ENCODE measurements around the gene WDR20.
"Not testable (repeated sequence)": the region's sequence is repeated elsewhere in the genome, so short reads cannot be mapped to it uniquely, and the experiment has no call there.

WDR20 gene

DNA sequence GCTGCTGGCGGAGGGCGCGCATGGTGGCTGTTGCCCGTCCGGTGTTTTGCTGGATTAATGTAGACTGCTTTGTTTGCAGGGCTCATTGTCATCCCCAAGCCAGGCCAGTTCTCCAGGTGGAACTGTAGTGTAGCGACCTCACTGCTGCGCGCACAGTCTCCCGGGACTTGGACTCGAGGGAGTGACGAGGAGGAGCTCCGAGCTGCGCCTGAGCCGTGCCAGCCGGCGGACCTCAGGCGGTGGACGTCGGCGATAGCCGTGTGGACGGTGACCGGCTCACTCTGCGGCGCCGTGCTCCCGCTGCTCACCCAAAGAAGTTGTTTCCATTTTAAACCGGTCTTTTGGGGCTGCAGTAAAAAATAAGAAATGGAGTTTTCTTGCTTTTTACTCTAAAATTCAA, 83.1 kb downstream of the WDR20 start:
- DNase-seq, result no peak

- DNase-seq, result no peak
Observed at GRCh38 chr14:102223682-102224081, 84.0 kb downstream of the WDR20 start.

GRCh38 chr14:102225386-102225785, 85.7 kb downstream of the WDR20 start:
- no peak for DNase-seq

DNA sequence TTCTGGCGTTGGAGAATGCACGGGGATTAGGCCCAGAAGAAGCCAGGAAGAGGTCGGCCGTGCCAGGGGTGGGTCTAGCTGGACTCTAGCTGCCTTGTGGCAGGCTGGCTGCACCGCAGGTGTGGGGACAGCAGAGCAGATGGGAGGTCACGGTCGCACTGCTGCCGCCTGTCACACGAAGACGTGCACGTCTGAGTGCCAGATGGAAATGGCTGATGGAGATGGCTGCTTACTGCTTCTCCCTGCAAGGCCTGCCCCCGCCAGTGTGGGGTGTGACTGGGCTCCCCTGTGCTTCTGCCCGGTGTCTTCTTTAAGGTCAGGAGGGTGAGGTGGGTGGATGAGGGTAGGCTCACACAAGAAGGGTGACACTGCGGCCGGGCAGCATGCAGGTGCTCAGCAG, 86.2 kb downstream of the WDR20 start:
- DNase-seq, result no peak

GRCh38 chr14:102226356-102227125, 86.8 kb downstream of the WDR20 start:
- DNase-seq, result no peak

- no peak for DNase-seq
Observed at GRCh38 chr14:102227184-102227964, 87.7 kb downstream of the WDR20 start.

- no peak for DNase-seq
Observed at GRCh38 chr14:102229071-102229738, 89.5 kb downstream of the WDR20 start.

GRCh38 chr14:102229739-102230092, 90.0 kb downstream of the WDR20 start:
- no peak for DNase-seq

GRCh38 chr14:102230481-102231210, 90.9 kb downstream of the WDR20 start:
- no peak for DNase-seq

DNA sequence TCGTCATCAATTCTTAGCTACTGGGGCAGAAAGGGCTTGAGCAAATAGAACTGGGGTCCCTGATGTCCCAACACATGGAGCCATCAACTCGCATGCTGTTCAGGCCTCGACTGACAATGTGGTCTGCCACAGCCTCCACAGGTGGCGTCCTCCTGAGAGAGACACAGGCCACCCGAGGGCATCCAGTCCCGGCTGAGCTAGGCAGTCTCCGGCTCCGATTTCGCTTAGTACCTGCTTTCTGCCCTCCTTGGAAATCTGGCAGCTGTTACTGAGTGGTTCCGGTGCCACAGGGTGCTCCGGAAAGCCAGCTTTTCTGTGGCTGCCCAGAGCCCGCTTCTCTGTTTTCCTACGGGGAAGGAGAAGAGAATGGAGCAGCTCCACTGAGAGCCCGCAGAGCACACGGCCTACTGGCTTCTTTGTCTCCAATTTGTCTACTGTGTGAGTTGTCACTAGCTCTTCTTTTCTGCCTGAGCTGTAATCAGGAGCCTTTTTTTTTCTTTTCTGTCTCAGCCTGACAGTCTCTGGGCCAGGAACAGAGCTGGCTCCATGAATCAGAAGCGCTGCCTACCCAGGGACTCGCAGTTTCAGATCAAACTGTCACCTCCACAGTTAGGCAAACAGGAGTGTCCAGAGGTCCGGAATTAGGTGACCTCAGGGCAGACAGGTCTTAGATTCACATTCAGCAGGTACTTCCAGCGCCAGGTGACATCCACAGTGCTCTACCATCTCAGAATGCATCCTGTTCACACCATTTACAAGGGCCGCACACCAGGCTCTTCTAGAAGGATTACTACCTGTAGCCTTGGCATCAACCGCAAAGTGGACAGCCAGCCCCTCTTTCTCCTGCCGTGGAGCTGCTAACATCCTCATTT, 92.0 kb downstream of the WDR20 start:
- DNase-seq, result no peak

DNA sequence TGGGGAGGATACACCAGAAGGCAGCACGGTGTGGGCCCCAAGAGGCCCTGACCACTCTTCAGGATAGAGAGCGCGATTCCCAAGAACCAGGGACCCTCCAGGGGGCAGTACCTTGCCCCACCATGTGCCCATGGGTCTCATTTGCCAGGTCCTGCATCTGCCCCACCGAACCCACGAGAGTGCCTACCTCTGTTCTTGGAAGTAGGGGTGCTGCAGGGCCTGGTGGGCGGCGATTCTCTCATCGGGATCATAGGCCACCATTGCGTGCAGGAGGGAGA, 92.6 kb downstream of the WDR20 start:
- DNase-seq, result no peak

DNA sequence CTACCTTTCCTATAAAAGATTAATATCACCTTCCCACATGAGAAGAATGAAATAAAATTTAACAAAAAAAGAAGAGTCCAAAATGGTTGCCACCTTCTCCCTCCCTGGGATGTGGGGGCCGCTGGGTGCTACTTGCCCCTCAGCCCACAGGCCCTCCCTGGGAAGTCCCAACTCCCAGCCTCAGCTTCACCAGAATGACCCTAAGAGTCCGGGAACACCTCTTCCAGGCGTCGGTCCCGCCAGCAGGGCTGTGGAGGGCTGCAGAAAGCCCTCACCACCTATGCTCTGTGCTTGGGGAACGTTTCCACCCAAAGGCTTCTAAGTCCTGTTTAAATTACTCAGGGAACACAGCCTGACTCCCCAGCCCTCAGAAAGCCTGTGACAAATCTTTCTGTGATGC, 93.4 kb downstream of the WDR20 start:
- DNase-seq, result no peak

DNA sequence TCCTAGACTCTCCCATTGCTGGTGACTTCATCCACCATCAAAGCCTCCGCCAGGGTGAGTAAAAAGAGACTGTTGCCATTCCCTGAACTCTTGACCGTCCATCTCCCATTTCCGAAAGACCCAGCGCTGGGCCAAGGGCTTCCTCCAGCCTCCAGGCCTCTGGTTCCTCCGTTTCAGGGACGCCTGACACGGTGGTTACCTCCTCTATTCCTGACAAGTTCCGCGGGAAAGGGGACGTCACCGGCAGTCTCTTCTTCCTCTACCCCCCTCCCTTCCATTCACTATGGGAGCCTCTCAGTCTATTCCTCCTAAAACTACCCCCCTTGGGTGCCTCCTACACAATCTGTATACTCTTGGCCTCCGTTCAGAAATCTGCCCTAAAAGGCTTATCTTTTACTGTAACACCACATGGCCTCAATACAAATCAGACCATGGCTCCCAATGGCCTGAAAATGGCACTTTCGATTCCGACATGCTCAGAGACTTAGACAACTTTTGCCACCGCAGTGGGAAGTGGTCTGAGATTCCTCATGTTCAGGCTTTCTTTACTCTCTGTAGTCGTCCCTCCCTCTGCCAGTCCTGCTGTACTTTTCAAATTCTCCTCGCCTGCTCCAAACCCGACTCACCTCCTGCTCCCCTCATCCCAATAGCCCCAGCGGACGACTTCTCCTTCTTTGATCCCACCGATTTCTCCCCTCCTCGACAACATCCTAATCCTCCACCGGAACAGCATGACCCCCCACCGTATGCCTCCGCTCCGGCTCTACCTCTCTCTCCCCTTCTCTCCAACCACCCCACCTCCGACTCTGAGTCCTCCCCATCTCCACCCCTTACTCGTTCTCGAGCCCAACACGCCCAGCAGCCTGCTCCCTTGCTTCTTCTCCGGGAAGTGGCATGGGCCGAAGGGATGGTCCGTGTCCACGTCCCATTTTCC, 94.9 kb downstream of the WDR20 start:
- no peak for DNase-seq

DNA sequence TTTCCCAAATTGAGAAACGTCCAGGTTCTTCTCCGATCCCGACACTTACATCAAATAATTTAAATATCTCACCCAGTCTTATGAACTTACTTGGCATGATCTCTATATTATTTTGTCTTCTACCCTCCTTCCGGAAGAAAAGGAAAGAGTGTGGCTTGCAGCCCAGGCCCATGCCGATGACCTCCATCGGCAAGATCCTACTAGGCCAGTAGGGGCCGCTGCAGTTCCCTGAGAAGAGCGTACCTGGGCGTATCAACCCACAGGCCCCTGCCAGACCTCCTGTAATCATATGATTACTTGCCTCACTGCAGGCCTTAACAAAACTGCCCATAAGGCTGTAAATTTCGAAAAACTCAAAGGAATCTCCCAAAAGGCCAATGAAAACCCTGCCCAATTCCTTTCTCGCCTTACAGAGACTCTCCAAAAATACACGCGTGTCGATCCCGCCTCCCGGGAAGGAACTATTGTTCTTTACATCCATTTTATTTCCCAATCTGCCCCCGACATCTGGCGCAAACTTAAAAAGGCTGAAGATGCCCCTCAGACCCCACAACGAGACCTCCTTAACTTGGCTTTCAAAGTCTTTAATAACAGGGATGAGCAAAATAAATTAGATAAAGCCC, 95.7 kb downstream of the WDR20 start:
- DNase-seq, result peak; percentile 58

- DNase-seq, result no peak
Observed at GRCh38 chr14:102236026-102236425, 96.3 kb downstream of the WDR20 start.

DNA sequence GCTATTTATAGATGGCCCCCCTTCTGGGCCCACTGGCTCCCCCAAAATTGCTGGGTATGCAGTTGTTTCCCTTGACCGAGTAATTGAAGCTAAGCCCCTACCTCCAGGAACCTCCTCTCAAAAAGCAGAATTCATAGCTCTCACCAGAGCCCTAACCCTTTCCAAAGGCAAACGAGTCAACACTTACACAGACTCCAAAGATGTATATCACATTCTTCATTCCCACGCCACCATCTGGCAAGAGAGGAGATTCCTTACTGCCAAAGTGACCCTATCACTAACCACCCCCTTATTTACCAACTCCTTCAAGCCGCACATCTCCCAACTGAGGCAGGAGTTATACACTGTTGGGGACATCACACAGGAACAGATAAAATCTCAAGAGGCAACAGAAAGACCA, 98.4 kb downstream of the WDR20 start:
- no peak for DNase-seq

GRCh38 chr14:102238766-102239165, 99.1 kb downstream of the WDR20 start:
- no peak for DNase-seq

- DNase-seq, result no peak
Observed at GRCh38 chr14:102239231-102239630, 99.5 kb downstream of the WDR20 start.

DNA sequence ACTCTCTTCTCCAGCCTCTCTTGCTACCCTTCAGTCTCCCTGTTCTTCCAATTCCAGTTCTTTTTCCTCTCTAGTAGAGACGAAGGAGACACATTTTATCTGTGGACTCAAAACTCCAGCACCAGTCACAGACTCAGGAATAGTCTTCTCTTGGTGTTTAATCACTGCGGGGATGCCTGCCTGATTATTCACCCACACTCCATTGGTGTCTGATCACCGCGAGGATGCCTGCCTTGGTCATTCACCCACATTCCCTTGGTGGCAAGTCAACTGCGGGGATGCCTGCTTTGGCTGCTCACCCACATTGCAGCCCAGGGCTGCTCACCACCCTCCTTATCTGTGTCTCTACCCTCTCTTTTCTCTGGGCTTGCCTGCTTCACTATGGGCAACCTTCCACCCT, 100.8 kb downstream of the WDR20 start:
- not testable (repeated sequence) for DNase-seq

GRCh38 chr14:102241147-102241546, 101.5 kb downstream of the WDR20 start:
- DNase-seq, result no peak

DNA sequence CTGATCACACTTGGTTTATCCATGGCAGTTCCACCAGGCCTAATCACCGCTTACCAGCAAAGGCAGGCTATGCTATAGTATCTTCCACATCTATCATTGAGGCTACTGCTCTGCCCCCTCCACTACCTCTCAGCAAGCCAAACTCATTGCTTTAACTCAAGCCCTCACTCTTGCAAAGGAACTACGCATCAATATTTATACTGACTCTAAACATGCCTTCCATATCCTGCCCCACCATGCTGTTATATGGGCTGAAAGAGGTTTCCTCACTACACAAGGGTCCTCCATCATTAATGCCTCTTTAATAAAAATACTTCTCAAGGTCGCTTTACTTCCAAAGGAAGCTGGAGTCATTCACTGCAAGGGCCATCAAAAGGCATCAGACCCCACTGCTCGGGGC, 104.1 kb downstream of the WDR20 start:
- not testable (repeated sequence) for DNase-seq

Measured in NCI-H1092 (cell line).